GM12878 (cell line): Measurements from ENCODE around the gene LDLRAD3.

Source experiments
- CREB1 ChIP-seq: IDR thresholded peaks from 2 replicates; pipeline ENCODE4 v1.6.1; 2012; ENCODE audit warnings: low read depth, mild to moderate bottlenecking, inconsistent platforms
- EZH2 ChIP-seq: IDR thresholded peaks from 2 replicates; pipeline ENCODE4 v1.6.1; 2012; ENCODE audit warnings: low read depth, mild to moderate bottlenecking, control low read depth, inconsistent platforms, low read length, borderline replicate concordance; ENCODE audit not compliant: control insufficient read depth
- FOXK2 ChIP-seq: fragments of 450-650 bp; IDR thresholded peaks from 2 replicates; pipeline ENCODE4 v1.6.1; 2017; ENCODE audit warnings: mild to moderate bottlenecking, moderate library complexity
- POLR2A ChIP-seq: IDR thresholded peaks from 2 replicates; pipeline ENCODE4 v1.6.1; 2011; ENCODE audit warnings: low read depth, mild to moderate bottlenecking, low read length
- POLR2AphosphoS5 ChIP-seq: IDR thresholded peaks from 2 replicates; pipeline ENCODE4 v1.6.1; 2011; ENCODE audit warnings: mild to moderate bottlenecking, low read length, inconsistent platforms
- SIN3A ChIP-seq: IDR thresholded peaks from 2 replicates; pipeline ENCODE4 v1.6.1; 2012; ENCODE audit warnings: low read depth, low read length, improper control_type of control experiment
- SMAD1 ChIP-seq: fragments of 450-650 bp; IDR thresholded peaks from 2 replicates; pipeline ENCODE4 v1.6.1; 2018; ENCODE audit warnings: mild to moderate bottlenecking, low read depth; ENCODE audit not compliant: partially characterized antibody
- SMC3 ChIP-seq: IDR thresholded peaks from 2 replicates; pipeline ENCODE4 v1.6.1; 2011; ENCODE audit warnings: low read length, improper control_type of control experiment, borderline replicate concordance
- TF ChIP-seq, protein P1 (sequence below), 3 experiments: IDR thresholded peaks in 2 of 3; conservative IDR thresholded peaks in 1 of 3; 2 replicates each; pipeline ENCODE4 v1.5.1; 2011; ENCODE audit warnings: low read depth in 3 of 3, low read length in 3 of 3, mild to moderate bottlenecking in 3 of 3, control low read depth in 2 of 3, moderate library complexity in 2 of 3, inconsistent platforms in 1 of 3, mixed read lengths in 1 of 3; ENCODE audit not compliant: control insufficient read depth in 2 of 3, insufficient read depth in 1 of 3; ENCODE audit errors: extremely low read depth in 1 of 3
- TF ChIP-seq, protein P2 (sequence below): fragments of 450-650 bp; IDR thresholded peaks from 2 replicates; pipeline ENCODE4 v1.6.1; 2016; ENCODE audit warnings: mild to moderate bottlenecking
- TF ChIP-seq, protein P3 (sequence below): IDR thresholded peaks from 2 replicates; pipeline ENCODE4 v1.6.1; 2011; ENCODE audit warnings: low read depth, low read length, improper control_type of control experiment, borderline replicate concordance
- TF ChIP-seq, protein P4 (sequence below): IDR thresholded peaks from 2 replicates; pipeline ENCODE4 v1.6.1; 2012; ENCODE audit warnings: mild to moderate bottlenecking, low read depth, low read length
- TF ChIP-seq, protein P5 (sequence below): fragments of 450-650 bp; IDR thresholded peaks from 2 replicates; pipeline ENCODE4 v1.6.1; 2014; ENCODE audit warnings: mild to moderate bottlenecking

DNA sequence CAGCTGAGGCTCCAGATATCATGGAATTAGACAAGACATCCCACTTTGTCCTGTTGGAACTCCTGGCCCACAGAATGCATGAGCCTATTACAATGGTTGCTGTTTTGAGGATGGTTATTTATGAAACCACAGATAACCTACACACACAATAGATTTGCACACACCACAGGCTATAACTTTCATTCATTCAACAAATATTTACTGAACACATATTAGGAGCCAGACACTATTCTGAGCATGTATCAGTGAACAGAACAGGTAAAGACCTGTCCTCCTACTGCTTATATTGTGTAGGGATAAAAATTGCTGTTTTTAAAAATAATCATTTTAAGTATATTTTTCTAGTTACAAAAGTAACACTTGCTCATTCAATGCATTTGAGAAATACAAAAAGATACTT, 13.4 kb upstream of the LDLRAD3 start:
- TF ChIP-seq POLR2AphosphoS5 (no peak), SMC3 (no peak), EZH2 (no peak), SIN3A (no peak), SMAD1 (no peak), POLR2A (no peak), CREB1 (no peak), FOXK2 (no peak)
- TF ChIP-seq, protein P1, sequence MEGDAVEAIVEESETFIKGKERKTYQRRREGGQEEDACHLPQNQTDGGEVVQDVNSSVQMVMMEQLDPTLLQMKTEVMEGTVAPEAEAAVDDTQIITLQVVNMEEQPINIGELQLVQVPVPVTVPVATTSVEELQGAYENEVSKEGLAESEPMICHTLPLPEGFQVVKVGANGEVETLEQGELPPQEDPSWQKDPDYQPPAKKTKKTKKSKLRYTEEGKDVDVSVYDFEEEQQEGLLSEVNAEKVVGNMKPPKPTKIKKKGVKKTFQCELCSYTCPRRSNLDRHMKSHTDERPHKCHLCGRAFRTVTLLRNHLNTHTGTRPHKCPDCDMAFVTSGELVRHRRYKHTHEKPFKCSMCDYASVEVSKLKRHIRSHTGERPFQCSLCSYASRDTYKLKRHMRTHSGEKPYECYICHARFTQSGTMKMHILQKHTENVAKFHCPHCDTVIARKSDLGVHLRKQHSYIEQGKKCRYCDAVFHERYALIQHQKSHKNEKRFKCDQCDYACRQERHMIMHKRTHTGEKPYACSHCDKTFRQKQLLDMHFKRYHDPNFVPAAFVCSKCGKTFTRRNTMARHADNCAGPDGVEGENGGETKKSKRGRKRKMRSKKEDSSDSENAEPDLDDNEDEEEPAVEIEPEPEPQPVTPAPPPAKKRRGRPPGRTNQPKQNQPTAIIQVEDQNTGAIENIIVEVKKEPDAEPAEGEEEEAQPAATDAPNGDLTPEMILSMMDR (IDR thresholded peaks at IDR 0.05 in 2 of 3, conservative IDR thresholded peaks at IDR 0.05 in 1 of 3; ENCODE audit: control insufficient read depth in 2 of 3, extremely low read depth in 1 of 3, insufficient read depth in 1 of 3, low read depth in 3 of 3, low read length in 3 of 3): no peak
- TF ChIP-seq, protein P2, sequence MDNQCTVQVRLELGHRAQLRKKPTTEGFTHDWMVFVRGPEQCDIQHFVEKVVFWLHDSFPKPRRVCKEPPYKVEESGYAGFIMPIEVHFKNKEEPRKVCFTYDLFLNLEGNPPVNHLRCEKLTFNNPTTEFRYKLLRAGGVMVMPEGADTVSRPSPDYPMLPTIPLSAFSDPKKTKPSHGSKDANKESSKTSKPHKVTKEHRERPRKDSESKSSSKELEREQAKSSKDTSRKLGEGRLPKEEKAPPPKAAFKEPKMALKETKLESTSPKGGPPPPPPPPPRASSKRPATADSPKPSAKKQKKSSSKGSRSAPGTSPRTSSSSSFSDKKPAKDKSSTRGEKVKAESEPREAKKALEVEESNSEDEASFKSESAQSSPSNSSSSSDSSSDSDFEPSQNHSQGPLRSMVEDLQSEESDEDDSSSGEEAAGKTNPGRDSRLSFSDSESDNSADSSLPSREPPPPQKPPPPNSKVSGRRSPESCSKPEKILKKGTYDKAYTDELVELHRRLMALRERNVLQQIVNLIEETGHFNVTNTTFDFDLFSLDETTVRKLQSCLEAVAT: no peak
- TF ChIP-seq, protein P3, sequence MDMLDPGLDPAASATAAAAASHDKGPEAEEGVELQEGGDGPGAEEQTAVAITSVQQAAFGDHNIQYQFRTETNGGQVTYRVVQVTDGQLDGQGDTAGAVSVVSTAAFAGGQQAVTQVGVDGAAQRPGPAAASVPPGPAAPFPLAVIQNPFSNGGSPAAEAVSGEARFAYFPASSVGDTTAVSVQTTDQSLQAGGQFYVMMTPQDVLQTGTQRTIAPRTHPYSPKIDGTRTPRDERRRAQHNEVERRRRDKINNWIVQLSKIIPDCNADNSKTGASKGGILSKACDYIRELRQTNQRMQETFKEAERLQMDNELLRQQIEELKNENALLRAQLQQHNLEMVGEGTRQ: no peak
- TF ChIP-seq, protein P4, sequence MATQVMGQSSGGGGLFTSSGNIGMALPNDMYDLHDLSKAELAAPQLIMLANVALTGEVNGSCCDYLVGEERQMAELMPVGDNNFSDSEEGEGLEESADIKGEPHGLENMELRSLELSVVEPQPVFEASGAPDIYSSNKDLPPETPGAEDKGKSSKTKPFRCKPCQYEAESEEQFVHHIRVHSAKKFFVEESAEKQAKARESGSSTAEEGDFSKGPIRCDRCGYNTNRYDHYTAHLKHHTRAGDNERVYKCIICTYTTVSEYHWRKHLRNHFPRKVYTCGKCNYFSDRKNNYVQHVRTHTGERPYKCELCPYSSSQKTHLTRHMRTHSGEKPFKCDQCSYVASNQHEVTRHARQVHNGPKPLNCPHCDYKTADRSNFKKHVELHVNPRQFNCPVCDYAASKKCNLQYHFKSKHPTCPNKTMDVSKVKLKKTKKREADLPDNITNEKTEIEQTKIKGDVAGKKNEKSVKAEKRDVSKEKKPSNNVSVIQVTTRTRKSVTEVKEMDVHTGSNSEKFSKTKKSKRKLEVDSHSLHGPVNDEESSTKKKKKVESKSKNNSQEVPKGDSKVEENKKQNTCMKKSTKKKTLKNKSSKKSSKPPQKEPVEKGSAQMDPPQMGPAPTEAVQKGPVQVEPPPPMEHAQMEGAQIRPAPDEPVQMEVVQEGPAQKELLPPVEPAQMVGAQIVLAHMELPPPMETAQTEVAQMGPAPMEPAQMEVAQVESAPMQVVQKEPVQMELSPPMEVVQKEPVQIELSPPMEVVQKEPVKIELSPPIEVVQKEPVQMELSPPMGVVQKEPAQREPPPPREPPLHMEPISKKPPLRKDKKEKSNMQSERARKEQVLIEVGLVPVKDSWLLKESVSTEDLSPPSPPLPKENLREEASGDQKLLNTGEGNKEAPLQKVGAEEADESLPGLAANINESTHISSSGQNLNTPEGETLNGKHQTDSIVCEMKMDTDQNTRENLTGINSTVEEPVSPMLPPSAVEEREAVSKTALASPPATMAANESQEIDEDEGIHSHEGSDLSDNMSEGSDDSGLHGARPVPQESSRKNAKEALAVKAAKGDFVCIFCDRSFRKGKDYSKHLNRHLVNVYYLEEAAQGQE: no peak
- TF ChIP-seq, protein P5, sequence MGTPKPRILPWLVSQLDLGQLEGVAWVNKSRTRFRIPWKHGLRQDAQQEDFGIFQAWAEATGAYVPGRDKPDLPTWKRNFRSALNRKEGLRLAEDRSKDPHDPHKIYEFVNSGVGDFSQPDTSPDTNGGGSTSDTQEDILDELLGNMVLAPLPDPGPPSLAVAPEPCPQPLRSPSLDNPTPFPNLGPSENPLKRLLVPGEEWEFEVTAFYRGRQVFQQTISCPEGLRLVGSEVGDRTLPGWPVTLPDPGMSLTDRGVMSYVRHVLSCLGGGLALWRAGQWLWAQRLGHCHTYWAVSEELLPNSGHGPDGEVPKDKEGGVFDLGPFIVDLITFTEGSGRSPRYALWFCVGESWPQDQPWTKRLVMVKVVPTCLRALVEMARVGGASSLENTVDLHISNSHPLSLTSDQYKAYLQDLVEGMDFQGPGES: no peak
